GM18505 (cell line): ENCODE measurements around the gene C17orf50.

Experiments
- ATAC-seq: cut with Tn5 transposase; IDR thresholded peaks from one replicate; pipeline ENCODE4 v1.9.1; 2021; ENCODE audit not compliant: unreplicated experiment
- POLR2A ChIP-seq: IDR thresholded peaks from 4 replicates; pipeline ENCODE4 v1.6.1; 2011; ENCODE audit warnings: borderline replicate concordance; ENCODE audit not compliant: insufficient read depth, insufficient read length; ENCODE audit errors: extremely low read depth

The C17orf50 gene

GRCh38 chr17:35795007-35795870 is 34.6 kb downstream of the C17orf50 start, which contains the start of gene MMP28:
MMP28 (minus strand) TSS chr17:35795641; CDS start chr17:35795377, 264 bp downstream.
- no peak for TF ChIP-seq POLR2A
- no peak for ATAC-seq

- TF ChIP-seq POLR2A = no peak
- no peak for ATAC-seq
These were observed 35.2 kb downstream of the C17orf50 start for GRCh38 chr17:35795871-35796265.

DNA sequence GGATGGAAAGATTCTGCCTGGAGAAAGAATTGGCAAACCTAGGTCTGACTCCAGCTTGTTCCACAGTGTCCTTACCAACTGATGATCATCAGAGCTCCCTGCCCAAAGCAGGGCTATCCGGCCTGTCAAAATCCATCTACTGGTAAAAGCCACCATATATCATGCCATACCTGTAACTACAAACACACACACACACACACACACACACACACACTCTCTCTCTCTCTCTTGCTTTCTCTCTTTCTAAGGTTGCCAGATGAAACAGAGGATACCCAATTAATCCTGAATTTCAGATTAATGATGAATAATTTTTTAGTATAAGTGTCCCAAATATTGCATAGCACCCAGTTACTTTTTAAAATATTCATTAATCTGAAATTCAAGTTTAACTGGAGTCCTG is 36.3 kb downstream of the C17orf50 start:
- no peak for TF ChIP-seq POLR2A
- ATAC-seq = no peak

GRCh38 chr17:35797370-35797769 is 36.7 kb downstream of the C17orf50 start:
- TF ChIP-seq POLR2A = no peak
- no peak for ATAC-seq

GRCh38 chr17:35797918-35798317 is 37.2 kb downstream of the C17orf50 start:
- TF ChIP-seq POLR2A = no peak

GRCh38 chr17:35799942-35800341 is 39.3 kb downstream of the C17orf50 start:
- no peak for TF ChIP-seq POLR2A
- no peak for ATAC-seq

More at GRCh38 chr17:35797918-35798317, 37.2 kb downstream of the C17orf50 start:
- no peak for ATAC-seq

GRCh38 chr17:35801583-35802224 is 41.0 kb downstream of the C17orf50 start:
- TF ChIP-seq POLR2A = no peak
- no peak for ATAC-seq

- TF ChIP-seq POLR2A = no peak
- no peak for ATAC-seq
These were observed 44.0 kb downstream of the C17orf50 start for GRCh38 chr17:35804658-35805192.

DNA sequence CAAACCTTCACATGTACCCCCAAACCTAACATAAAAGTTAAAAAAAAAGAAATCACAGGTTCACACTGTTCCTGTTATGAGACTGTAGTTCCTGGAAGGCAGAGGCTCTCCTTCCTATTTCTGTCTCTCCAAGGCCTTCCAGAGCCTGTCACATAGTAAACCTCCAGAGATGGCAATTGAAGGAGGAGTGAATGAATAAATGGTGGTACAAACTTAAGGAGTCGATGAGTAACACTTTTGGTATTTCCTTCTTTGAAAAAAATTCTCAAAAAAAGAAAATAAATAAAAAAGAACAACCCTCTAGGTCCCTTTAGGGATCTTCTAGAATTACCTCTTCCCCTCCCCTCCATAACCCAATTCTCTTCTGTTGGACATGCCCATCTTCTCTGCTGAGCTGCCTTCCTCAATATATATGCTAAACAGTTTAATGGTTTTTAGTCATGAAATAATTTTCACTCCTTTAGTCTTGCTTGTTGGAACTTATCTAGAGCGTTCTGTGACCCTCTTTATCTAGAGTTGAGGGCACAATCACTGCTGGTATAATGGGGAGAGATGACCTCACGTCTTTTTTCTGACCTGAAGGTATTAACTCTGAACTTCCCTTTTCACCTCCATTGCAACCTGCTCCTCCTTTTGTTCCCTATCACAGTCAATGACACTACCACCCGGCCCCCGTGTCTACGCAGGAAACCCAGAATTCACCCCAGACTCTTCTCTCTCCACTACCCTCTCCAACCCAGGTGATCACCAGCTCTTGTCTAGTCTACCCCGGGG is 46.9 kb downstream of the C17orf50 start:
- no peak for TF ChIP-seq POLR2A
- no peak for ATAC-seq

- no peak for TF ChIP-seq POLR2A
- no peak for ATAC-seq
These were observed 47.7 kb downstream of the C17orf50 start for GRCh38 chr17:35808240-35808961.

GRCh38 chr17:35808962-35809854 is 48.5 kb downstream of the C17orf50 start, which contains the start of gene TAF15:
TAF15 (plus strand) TSS chr17:35809484; CDS start chr17:35809570, 86 bp downstream.
- TF ChIP-seq POLR2A = peak; percentile 99
- ATAC-seq = peak; percentile 95
